Measurements from ENCODE around the gene OSCP1. TPM values are rescaled to one million over a fixed set of nuclear protein-coding genes. Genes with fewer than 3 reads are reported as not detected.

OSCP1 gene
- total RNA-seq, 1 experiment from 2014 or later: 3.2 TPM

DNA sequence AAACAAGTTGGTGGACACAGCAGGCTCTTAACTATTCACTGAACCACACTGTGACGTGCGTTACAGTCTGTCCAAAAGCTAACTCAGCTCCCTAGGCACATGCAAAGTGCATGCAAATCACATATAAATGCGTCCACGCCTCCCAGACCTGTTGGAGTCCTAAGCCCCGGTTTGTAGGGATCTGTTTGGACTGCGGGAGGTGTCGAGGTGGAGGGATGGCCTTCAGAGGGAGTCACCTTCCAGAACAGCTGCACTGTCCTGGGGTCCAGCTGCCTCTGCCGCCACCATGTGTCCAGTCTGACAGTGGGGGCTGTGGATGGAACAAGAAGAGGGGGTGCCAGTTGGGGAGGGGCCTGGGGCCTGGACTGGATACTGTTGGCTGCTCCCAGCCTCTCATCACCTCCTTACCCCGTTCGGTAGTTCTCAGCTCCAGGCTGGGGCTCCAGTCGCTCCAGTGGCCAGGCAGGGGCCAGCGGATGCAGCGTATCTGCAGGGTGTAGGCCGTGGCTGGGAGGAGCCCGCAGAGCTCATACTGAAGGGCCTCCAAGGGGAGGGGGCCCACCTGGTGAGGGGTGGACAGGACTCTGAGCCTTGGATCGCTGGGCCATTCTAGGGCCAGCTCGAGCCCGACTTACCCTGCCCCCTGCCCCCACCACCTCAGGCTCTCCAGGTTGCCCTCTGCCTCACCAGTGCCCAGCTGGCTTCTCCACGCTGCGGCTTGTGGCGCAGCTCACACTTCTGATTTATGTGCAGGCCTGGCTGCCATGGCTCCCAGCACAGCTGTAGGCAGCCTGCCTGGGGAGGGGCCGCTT is 21.8 kb upstream of the OSCP1 start:
- no peaks in the 10 kb centered on the region for H3K79me1 ChIP-seq (ENCODE audit: insufficient read depth, low read depth, low read length, poor library complexity, severe bottlenecking)
- no peak overlapping the region; the same call in 1 of the 2 replicates for H3K14ac ChIP-seq (ENCODE audit: insufficient read depth, low read length)
- H3K4me2 ChIP-seq (ENCODE audit: insufficient read depth, insufficient read length, low read length): no peak overlapping the region
- H3K4me1 ChIP-seq (ENCODE audit: insufficient read depth, low read length): no peaks in the 10 kb centered on the region
- H3K27me3 Mint-ChIP-seq (ENCODE audit: low read depth): peaks cover 59% of the 10 kb centered on the region
- H2AFZ ChIP-seq (ENCODE audit: low read length): no peak overlapping the region
- WGBS (ENCODE audit: extremely low coverage, insufficient read length, low lambda C conversion rate): no CpG with 5 or more reads among the region's 22 CpGs
- no peak overlapping the region for H3K23ac ChIP-seq (ENCODE audit: insufficient read length, low read depth, low read length)
- H3K18ac ChIP-seq (ENCODE audit: insufficient read length, low read depth, low read length): no peak overlapping the region
- no peak overlapping the region for H3T11ph ChIP-seq (ENCODE audit: low read length)
- no peak overlapping the region for H2AK5ac ChIP-seq (ENCODE audit: insufficient read length, low read length)
- no peaks in the 10 kb centered on the region for H3K79me2 ChIP-seq (ENCODE audit: insufficient read depth, low read length)
- H3K56ac ChIP-seq (ENCODE audit: insufficient read length, low read depth, low read length): no peak overlapping the region
- H3K9me3 ChIP-seq (ENCODE audit: control insufficient read depth, low read depth, low read length): no peaks in the 10 kb centered on the region
- no peaks in the 10 kb centered on the region for H3K9me3 Mint-ChIP-seq
- no peak overlapping the region for H2BK20ac ChIP-seq (ENCODE audit: low read depth, low read length, poor library complexity, severe bottlenecking)
- no peak overlapping the region for H2BK12ac ChIP-seq (ENCODE audit: insufficient read length, low read depth, low read length)
- H3K36me3 Mint-ChIP-seq (ENCODE audit: insufficient read depth in 1 of 3, low read depth in 3 of 3): no peaks in the 10 kb centered on the region
- H3K4ac ChIP-seq (ENCODE audit: low read depth, low read length): no peak overlapping the region
- H4K8ac ChIP-seq (replicated peaks; ENCODE audit: insufficient read length, low read depth, low read length): no peak overlapping the region
- TF ChIP-seq CTCF (conservative IDR thresholded peaks at IDR 0.05): no peak
- no peak overlapping the region for H3K9ac ChIP-seq (ENCODE audit: extremely low read depth, insufficient read length, low read length)
- no peak overlapping the region for H3K27ac Mint-ChIP-seq
- DNase-seq: no peak
- H2BK15ac ChIP-seq (ENCODE audit: low read depth, low read length): no peak overlapping the region
- H3K4me1 Mint-ChIP-seq: peaks cover 0 to 6% of the 10 kb centered on the region in 2 experiments; a peak in 1 of 4 replicates
- no peaks in the 10 kb centered on the region for H3K23me2 ChIP-seq (ENCODE audit: insufficient read length, low read depth, low read length, poor library complexity, severe bottlenecking)
- H3K4me3 Mint-ChIP-seq: no peak overlapping the region
- H4K5ac ChIP-seq (ENCODE audit: insufficient read length, low read depth, low read length): no peak overlapping the region
- H2BK120ac ChIP-seq (ENCODE audit: low read depth, low read length, poor library complexity, severe bottlenecking): no peak overlapping the region
- peaks cover 4% of the 10 kb centered on the region for H4K20me1 ChIP-seq (ENCODE audit: control insufficient read depth, insufficient read depth, insufficient read length)
- H2BK5ac ChIP-seq (ENCODE audit: insufficient read length, low read length): no peak overlapping the region
- H3K27ac ChIP-seq (ENCODE audit: insufficient read length, low read depth, low read length): no peak overlapping the region
- H3K27me3 ChIP-seq (ENCODE audit: insufficient read depth, low read length): peaks cover 12% of the 10 kb centered on the region; the same call in 1 of the 2 replicates
- H4K91ac ChIP-seq (ENCODE audit: insufficient read length, low read depth, low read length): no peak overlapping the region
